Measurements from ENCODE around the gene ADARB1. TPM values are rescaled to one million over a fixed set of nuclear protein-coding genes. Genes with fewer than 3 reads are reported as not detected.

Gene ADARB1
- total and polyA plus RNA-seq, 2 of the 8 experiments (the other 6 are each of a cell fraction or from before 2014, with no cell fraction given): 4.7 to 14.9 TPM

DNA sequence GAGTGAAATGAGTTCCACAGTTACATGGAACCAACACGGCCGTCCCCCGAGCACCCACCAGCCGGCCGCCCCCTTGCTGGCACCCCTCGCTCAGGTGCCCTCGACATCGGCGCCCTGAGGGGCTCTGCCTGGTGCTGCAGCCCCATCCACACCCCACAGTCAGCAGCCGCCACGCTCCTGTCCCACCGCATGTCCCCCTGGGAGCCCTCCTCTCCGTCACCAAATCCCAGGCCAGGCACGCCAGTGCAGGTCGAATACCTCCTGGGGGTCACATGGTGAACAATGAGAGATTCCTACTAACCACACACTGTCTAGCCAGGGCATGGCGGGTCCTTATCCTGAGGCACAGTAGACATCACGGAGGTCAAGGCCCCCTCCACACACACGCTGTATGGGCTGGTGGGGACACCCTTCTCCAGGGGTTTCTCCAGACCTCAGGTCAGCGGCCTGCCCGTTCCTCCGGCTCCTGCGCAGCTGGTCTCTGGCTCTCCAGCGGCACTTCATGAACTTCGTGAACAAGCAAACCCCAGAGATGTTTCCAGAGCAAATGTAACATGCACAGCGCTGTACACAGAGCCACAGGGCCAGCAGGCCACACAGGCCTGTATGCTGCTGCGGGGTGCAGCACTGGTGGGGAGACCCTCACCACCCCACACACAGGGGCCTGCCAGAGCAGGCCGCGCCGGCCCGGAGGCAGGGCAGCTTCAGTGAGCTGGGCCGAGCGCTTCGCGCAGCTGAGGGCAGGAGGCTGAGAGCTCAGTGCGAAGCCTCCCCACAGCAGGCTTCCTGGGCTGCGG, 191.5 kb downstream of the ADARB1 start:
- Histone ChIP-seq H3K79me2 (ENCODE audit: control insufficient read depth in 1 of 2, insufficient read depth in 2 of 2, low read length in 2 of 2) (no peaks in the 10 kb centered on the region; a peak in 1 of 4 replicates), H3K27ac (ENCODE audit: low read depth, low read length) (no peak overlapping the region), H4K91ac (replicated peaks; ENCODE audit: insufficient read length, low read length) (no peak overlapping the region), H3K56ac (replicated peaks; ENCODE audit: insufficient read length, low read depth, low read length) (no peak overlapping the region), H3K27me3 (replicated peaks in 1 of 4; ENCODE audit: control insufficient read depth in 3 of 4, extremely low read depth in 1 of 4, insufficient read depth in 3 of 4, low read length in 3 of 4) (no peaks in the 10 kb centered on the region), H3K14ac (ENCODE audit: insufficient read length) (no peak overlapping the region), H3K9ac (replicated peaks in 1 of 4; ENCODE audit: extremely low read depth in 1 of 4, low read depth in 3 of 4, low read length in 3 of 4) (no peak overlapping the region), H4K20me1 (replicated peaks in 1 of 2; ENCODE audit: control insufficient read depth in 1 of 2, insufficient read depth in 2 of 2, low read length in 2 of 2) (peaks cover 0 to 7% of the 10 kb centered on the region in 2 experiments), H3K79me1 (ENCODE audit: low read depth, low read length) (no peaks in the 10 kb centered on the region), H4K8ac (ENCODE audit: extremely low read depth, insufficient read depth, low read length) (no peak overlapping the region; the same call in 1 of the 2 replicates), H3K23ac (ENCODE audit: insufficient read length) (no peak overlapping the region), H3K4me3 (ENCODE audit: extremely low read depth in 1 of 4, insufficient read depth in 2 of 4, low read depth in 3 of 4, low read length in 4 of 4) (no peak overlapping the region), H2BK120ac (replicated peaks; ENCODE audit: low read depth, low read length) (no peak overlapping the region), H3K9me3 (ENCODE audit: insufficient read depth in 2 of 2, low read depth in 1 of 2, low read length in 1 of 2) (peaks cover 0 to 4% of the 10 kb centered on the region in 2 experiments; a peak in 1 of 4 replicates), H2BK12ac (ENCODE audit: low read depth, low read length) (no peak overlapping the region), H3K18ac (ENCODE audit: extremely low read depth, low read length) (no peak overlapping the region), H3K4me1 (replicated peaks in 1 of 4; ENCODE audit: control insufficient read depth in 3 of 4, insufficient read depth in 4 of 4, low read length in 3 of 4) (no peaks in the 10 kb centered on the region), H2AFZ (ENCODE audit: low read length) (no peak overlapping the region), H2BK15ac (ENCODE audit: low read length) (no peak overlapping the region), H4K5ac (ENCODE audit: insufficient read length, low read depth, low read length) (no peak overlapping the region), H2AK5ac (ENCODE audit: low read depth, low read length) (no peak overlapping the region), H3K36me3 (ENCODE audit: control insufficient read depth in 2 of 4, insufficient read depth in 4 of 4, low read length in 3 of 4) (peaks cover 12 to 45% (median 38%) of the 10 kb centered on the region in 4 experiments), H3K23me2 (ENCODE audit: low read depth, low read length) (no peaks in the 10 kb centered on the region), H3K4ac (replicated peaks; ENCODE audit: insufficient read length, low read depth, low read length) (no peak overlapping the region), H3K4me2 (ENCODE audit: insufficient read depth in 1 of 2, low read depth in 2 of 2, low read length in 2 of 2) (no peak overlapping the region), H2BK5ac (ENCODE audit: low read depth, low read length) (no peak overlapping the region), H2BK20ac (ENCODE audit: low read length) (no peak overlapping the region)
- FAIRE-seq (no peak), DNase-seq (ENCODE audit: low read depth in 1 of 2, low spot score in 2 of 2) (no peak)
- 93% methylated on average over 36 of the region's 36 CpGs; no CpG with 5 or more reads in 1 of the 2 experiments for WGBS, 2 experiments (ENCODE audit: extremely low coverage in 1 of 2, insufficient coverage in 1 of 2, insufficient read length in 1 of 2, insufficient replicate concordance in 2 of 2, low coverage in 1 of 2, low lambda C conversion rate in 2 of 2, missing lambda C conversion rate in 1 of 2)
- POLR2A ChIA-PET (ENCODE audit: partially characterized antibody): interaction anchor here (0.6 kb wide), 1 partner anchor 11 kb away, joined by 3 read pairs; no protein-coding TSS in a partner anchor
- TF ChIP-seq, protein P1, sequence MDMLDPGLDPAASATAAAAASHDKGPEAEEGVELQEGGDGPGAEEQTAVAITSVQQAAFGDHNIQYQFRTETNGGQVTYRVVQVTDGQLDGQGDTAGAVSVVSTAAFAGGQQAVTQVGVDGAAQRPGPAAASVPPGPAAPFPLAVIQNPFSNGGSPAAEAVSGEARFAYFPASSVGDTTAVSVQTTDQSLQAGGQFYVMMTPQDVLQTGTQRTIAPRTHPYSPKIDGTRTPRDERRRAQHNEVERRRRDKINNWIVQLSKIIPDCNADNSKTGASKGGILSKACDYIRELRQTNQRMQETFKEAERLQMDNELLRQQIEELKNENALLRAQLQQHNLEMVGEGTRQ (IDR thresholded peaks at IDR 0.05; ENCODE audit: low read length): no peak
- TF ChIP-seq SP2 (IDR thresholded peaks at IDR 0.05; ENCODE audit: low read length) (no peak), BRCA1 (IDR thresholded peaks at IDR 0.05; ENCODE audit: low read depth, low read length) (no peak), SP1 (IDR thresholded peaks at IDR 0.05; ENCODE audit: low read depth, low read length) (no peak)
- TF ChIP-seq, protein P2, sequence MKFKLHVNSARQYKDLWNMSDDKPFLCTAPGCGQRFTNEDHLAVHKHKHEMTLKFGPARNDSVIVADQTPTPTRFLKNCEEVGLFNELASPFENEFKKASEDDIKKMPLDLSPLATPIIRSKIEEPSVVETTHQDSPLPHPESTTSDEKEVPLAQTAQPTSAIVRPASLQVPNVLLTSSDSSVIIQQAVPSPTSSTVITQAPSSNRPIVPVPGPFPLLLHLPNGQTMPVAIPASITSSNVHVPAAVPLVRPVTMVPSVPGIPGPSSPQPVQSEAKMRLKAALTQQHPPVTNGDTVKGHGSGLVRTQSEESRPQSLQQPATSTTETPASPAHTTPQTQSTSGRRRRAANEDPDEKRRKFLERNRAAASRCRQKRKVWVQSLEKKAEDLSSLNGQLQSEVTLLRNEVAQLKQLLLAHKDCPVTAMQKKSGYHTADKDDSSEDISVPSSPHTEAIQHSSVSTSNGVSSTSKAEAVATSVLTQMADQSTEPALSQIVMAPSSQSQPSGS (IDR thresholded peaks at IDR 0.05; ENCODE audit: low read length): no peak
- CTCF ChIA-PET (ENCODE audit: partially characterized antibody): interaction anchor here (1.3 kb wide), 1 partner anchor 126 kb away, joined by 5 read pairs; no protein-coding TSS in a partner anchor

Data from H1 (cell line).